ENCODE measurements around the gene MBIP.

Gene MBIP

DNA sequence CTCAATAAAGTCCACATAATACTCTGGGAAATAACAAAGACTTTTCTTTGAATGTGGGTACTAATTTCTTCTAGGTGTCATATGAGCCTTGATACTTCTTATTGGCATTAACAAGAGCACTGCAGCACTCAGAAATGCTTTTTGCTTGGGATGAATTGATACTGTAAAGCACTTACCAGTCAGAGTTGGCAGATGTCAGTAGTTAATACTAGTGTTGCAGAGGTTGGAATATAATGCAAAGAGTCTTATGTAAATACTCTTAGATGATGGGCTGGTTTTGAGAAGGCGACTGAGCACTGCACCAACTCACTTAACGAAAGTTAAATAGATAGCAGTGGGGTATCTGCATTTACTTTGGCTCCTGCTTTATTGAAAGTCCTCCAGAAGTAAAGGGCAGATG is 25.6 kb upstream of the MBIP start:
- TF ChIP-seq, protein P1, sequence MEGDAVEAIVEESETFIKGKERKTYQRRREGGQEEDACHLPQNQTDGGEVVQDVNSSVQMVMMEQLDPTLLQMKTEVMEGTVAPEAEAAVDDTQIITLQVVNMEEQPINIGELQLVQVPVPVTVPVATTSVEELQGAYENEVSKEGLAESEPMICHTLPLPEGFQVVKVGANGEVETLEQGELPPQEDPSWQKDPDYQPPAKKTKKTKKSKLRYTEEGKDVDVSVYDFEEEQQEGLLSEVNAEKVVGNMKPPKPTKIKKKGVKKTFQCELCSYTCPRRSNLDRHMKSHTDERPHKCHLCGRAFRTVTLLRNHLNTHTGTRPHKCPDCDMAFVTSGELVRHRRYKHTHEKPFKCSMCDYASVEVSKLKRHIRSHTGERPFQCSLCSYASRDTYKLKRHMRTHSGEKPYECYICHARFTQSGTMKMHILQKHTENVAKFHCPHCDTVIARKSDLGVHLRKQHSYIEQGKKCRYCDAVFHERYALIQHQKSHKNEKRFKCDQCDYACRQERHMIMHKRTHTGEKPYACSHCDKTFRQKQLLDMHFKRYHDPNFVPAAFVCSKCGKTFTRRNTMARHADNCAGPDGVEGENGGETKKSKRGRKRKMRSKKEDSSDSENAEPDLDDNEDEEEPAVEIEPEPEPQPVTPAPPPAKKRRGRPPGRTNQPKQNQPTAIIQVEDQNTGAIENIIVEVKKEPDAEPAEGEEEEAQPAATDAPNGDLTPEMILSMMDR (IDR thresholded peaks at IDR 0.05) = no peak

DNA sequence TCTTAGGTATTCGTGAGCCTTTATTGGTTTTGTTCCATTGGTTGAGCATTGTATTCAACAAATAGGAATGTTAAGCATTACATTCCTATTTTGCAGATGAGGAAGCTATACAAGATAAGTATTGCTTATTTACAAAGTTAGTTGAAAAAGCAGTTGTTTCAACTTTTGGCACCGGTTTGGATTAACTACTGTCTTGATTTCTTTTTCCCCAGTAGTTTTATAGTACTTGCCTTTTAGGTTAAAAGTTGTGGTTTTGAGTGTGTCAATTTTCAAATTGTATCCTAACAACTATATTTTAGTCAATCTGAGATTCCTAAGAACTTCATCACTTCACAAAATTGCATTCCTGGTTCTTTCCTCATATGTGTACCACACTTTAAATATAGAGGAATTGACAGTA is 23.8 kb upstream of the MBIP start:
- TF ChIP-seq, protein P1 (IDR thresholded peaks at IDR 0.05) = no peak

DNA sequence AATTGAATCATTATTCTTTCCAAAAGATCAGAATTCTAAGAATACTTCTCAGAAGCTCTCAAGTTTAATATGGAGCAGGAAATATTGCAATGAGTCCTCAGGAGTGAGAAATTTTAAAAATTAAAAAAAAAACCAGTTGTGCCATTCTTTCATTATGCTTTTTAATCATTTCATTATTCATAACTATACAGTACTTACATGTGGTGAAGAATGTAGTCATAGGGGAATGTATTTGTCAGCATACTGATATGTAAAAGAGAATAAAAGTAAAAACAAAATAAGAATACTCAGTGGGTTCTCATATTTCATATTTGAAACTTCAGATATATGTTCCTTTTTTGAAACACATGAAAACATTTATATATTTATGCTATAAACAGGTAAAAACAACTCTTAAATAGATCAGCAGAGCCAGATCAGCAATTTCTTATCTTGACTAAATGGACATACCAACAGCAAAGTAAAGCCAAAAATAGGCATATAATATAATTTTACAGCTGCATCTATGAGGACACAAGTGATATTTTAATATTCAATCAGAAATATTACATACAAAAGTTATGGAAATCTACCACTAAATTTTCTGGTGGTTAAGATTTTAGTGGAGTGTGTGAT is 19.9 kb upstream of the MBIP start:
- TF ChIP-seq, protein P1 (IDR thresholded peaks at IDR 0.05) = no peak

DNA sequence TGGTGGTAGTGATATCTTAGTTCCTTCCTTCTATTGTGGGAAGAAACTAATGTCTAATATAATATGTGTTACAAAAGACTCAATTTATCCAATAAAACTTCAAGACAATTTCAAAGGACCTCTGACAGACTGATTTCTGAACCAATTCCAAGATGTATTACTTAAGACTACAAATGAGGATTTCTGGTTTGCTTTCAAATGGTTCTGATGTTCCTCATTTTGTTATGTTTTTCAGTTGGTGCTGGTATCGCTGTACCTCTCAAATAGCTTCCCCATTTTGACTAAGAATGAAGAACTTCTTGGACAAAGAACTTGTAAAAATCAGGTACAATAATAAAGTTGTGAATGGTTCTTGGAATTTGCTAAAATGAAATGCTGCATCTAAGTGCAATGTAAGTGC is 19.4 kb upstream of the MBIP start:
- TF ChIP-seq, protein P1 (IDR thresholded peaks at IDR 0.05) = no peak

DNA sequence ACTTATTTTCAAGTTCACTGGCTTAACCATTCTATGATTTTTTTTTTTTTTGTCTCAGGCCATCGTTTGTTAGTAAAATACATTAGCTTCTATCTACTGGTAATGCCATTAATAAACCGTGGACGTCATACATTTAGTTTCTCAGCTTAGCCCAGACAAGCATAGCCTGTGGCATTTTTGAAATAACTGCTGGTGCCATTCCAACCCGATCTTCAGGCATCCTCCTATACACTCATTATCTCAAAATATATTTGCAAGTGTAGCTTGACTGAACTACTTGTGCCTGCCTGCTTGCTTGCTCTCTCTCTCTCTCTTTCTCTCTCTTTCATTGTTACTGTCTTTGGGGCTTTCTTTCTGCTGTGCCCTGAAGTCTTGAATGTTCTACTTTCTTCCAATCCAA is 12.7 kb upstream of the MBIP start:
- TF ChIP-seq, protein P1 (IDR thresholded peaks at IDR 0.05) = no peak

DNA sequence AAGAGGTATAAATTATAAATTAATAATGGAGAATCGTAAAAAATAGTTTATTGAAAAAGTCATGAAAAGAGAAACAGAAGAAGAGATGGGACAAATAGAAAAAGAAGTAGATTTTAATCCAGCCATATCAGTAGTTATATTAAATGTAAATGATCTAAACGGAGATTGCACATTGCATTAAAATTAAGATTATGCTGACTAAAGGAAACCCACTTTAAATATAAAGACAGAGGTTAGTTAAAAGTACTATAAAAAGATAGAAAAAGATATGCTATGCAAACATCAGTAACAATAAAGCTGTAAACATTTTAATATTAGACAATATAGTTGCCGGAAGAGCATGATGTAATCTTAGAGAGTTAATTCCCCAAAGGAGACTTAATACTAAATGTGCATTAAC is 5.4 kb upstream of the MBIP start:
- TF ChIP-seq, protein P1 (IDR thresholded peaks at IDR 0.05) = no peak

DNA sequence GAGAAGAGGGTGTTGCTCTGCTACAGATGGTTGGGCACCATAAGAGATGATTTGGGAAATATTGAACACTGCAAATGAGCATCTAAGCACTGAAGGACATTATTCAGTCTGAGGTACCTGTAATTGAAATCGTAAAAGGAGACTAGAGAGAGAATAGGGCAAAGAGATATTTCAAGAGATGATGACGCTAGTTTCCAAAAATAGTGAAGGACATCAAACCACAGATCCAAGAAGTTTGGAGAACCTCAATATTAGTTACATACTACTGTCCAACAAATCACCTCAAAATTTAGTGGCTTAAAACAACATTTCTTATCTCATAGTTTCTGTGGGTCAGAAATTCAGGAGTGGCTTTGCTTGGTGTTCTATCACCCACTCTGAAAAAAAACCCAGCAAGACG is 4.5 kb upstream of the MBIP start:
- TF ChIP-seq, protein P1 (IDR thresholded peaks at IDR 0.05) = no peak

DNA sequence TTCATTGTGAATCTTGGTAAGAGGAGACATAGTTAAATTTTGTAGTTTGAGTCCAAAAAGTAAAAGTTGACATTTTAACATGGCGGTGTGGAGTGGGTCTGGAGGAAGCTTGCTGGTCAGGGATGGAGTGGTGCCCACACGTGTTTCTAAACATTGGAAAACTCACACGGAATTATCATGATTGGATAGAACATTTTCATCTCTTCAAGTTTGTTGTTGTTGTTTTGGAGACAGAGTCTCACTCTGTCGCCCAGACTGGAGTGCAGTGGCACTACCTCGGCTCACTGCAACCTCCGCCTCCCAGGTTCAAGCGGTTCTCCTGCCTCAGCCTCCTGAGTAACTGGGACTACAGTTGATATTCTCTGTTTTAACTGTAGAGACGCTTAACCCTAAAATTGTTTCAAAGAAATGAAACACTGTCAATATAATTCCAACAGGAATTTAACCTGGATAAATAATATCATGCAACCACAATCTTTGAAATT is 502 bp upstream of the MBIP start:
- TF ChIP-seq, protein P1 (IDR thresholded peaks at IDR 0.05) = no peak
